Dendritic cell treated with granulocyte-macrophage colony-stimulating factor and Interleukin-4, amounts not matched to agents 40 ng/mL and 50 ng/mL, for 4 days (primary cell): ENCODE measurements around the gene MYH9.
"Not testable (repeated sequence)": the region's sequence is repeated elsewhere in the genome, so short reads cannot be mapped to it uniquely, and the experiment has no call there.

Experiments
- H3K27ac Mint-ChIP-seq: one replicate; pipeline ENCODE4 v1.8.0; 2022; ENCODE audit warnings: mild to moderate bottlenecking, mixed read lengths
- H3K27me3 Mint-ChIP-seq: one replicate; pipeline ENCODE4 v1.8.0; 2022; ENCODE audit warnings: mild to moderate bottlenecking, mixed read lengths
- H3K36me3 Mint-ChIP-seq: one replicate; pipeline ENCODE4 v1.8.0; 2022; ENCODE audit warnings: low read depth, mixed read lengths
- H3K4me1 Mint-ChIP-seq: one replicate; pipeline ENCODE4 v1.8.0; 2022; ENCODE audit warnings: low read depth, mixed read lengths
- H3K4me3 Mint-ChIP-seq: one replicate; pipeline ENCODE4 v1.8.0; 2022; ENCODE audit warnings: mild to moderate bottlenecking, moderate library complexity, mixed read lengths
- H3K9me3 Mint-ChIP-seq: one replicate; pipeline ENCODE4 v1.8.0; 2022; ENCODE audit warnings: mixed read lengths
- intact Hi-C: fragments of 100-400 bp; cut with micrococcal nuclease; formaldehyde crosslinking; loops from one replicate; pipeline ENCODE4 v1.15.0; 2022

The MYH9 gene

DNA sequence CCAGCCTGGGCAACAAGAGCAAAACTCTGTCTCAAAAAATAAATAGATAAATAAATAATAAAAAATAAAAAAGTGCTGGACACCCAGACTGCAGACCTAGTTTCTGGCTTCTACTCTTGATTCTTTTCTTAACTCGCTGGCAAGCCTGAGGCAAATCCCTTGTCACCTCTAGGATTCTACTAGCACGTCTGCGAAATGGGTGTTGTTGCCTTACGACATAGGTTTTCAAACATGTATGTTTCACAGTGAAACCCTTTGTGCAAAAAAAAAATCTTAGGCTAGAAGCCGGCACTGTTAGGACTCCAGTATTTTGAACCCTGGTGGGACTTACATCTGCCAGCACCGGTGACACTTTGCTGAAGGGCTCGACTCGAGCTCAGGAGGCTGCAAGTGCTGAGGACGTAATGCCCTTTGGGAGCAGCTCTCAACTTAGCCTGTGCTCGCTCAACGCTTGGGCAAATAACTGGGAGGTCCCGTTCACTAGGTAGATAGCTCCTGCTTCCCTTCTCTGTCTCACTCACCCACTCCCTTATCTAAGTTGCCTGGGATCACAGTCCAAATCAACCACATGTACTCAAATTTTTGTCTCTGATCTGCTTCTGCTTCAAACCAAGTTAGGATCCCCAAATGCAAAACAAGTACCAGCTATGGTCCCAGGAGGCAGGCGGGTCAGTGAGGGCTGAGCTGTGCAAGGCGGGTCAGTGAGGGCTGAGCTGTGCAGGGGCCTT, 34.7 kb upstream of the MYH9 start:
- no peak overlapping the region for H3K4me3 Mint-ChIP-seq
- H3K4me1 Mint-ChIP-seq: peaks cover 50% of the 10 kb centered on the region
- H3K36me3 Mint-ChIP-seq: no peaks in the 10 kb centered on the region
- no peaks in the 10 kb centered on the region for H3K27me3 Mint-ChIP-seq
- intact Hi-C loops: no loop called here
- no peaks in the 10 kb centered on the region for H3K9me3 Mint-ChIP-seq
- no peak overlapping the region for H3K27ac Mint-ChIP-seq

DNA sequence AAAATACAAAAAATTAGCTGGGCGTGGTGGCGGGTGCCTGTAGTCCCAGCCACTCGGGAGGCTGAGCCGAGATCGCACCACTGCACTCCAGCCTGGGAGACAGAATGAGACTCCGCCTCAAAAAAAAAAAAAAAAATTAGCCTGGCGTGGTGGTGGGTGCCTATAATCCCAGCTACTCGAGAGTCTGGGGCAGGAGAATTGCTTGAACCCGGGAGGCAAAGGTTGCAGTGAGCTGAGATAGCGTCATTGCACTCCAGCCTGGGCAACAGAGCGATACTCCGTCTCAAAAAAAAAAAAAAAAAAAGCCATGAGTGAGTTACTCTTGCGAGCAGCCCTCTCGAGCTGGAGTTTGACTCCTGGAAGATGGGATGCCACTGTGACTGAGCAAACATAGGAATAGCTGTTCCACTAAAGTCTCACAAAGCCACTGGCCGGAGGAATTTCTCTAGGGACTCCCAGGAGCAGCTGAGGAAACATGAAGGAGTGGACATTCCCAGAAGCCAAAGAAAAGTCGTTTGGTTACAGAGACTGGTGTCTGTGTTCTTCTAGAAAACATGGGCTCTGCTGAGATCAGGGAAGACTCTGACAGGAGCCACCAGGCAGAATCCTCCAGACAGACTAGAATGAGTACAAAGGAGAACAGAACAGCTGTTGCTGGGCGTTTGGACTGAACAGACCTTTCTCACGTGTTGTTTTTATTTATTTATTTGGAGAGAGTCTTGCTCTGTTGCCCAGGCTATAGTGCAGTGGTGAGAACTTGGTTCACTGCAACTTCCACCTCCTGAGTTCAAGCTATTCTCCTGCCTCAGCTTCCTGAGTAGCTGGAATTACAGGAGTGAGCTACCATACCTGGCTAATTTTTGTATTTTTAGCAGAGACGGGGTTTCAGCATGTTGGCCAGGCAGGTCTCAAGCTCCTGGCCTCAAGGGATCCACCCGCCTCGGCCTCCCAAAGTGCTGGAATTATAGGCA, 32.4 kb upstream of the MYH9 start:
- H3K27ac Mint-ChIP-seq: no peak overlapping the region
- no peaks in the 10 kb centered on the region for H3K27me3 Mint-ChIP-seq
- no peaks in the 10 kb centered on the region for H3K36me3 Mint-ChIP-seq
- no peak overlapping the region for H3K4me3 Mint-ChIP-seq
- intact Hi-C loops: no loop called here
- H3K4me1 Mint-ChIP-seq: peaks cover 35% of the 10 kb centered on the region
- no peaks in the 10 kb centered on the region for H3K9me3 Mint-ChIP-seq

DNA sequence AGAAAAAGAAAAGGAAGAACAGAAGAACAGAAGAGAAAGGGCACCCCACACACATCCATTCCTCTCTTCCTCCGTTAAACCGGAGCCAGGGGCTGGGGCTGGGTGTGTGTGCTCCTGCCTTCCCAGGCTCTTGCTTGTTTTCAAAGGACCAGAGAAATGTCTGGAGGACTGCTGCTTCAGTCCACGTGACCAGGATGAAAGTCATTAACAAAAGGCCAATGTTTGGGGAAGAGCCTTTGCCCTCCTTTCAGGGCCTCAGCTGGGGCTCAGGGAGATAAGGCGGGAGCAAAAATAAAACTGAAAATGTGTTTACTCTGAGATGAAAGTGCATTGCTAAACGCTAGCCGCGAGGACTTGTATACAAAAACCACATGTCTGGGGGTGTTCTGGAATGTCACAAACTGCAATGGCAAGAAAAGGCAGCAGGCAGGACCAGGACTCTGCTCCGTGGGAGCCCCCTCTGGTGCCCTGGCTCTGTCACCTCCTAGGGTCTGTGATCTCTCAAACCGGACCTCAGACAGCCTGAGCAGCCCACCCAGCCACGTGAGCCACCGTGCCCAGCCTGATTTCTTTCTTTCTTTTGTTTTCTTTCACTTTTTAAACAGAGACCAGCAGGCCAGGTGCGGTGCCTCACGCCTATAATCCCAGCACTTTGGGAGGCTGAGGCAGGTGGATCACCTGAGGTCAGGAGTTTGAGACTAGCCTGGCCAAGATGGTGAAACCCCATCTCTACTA, 31.6 kb upstream of the MYH9 start:
- Mint-ChIP-seq H3K4me1 (peaks cover 27% of the 10 kb centered on the region), H3K4me3 (no peak overlapping the region), H3K27ac (peak overlapping the region; percentile 25)

DNA sequence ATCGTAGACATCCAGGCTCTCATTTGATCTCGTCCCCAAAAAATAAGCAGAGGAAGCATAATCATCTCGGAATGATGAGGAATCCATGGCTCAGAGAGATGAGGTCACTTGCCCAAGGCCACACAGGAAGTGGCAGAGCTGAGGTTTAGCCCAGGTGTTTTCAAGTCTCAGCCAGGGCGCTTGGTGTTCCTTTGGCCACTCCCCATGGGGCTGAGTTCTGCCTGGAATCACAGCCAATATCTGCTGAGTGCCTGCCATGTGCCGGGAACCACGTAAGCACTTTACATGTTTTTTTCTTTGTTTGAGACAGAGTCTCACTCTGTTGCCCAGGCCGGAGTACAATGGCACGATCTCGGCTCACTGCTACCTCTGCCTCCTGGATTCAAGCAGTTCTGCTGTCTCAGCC, 29.5 kb upstream of the MYH9 start:
- Mint-ChIP-seq H3K4me1 (peaks cover 9% of the 10 kb centered on the region), H3K27me3 (no peaks in the 10 kb centered on the region), H3K36me3 (no peaks in the 10 kb centered on the region), H3K27ac (no peak overlapping the region), H3K4me3 (no peak overlapping the region), H3K9me3 (no peaks in the 10 kb centered on the region)
- intact Hi-C loops: no loop called here

More for the DNA sequence above, 31.6 kb upstream of the MYH9 start:
- no peaks in the 10 kb centered on the region for H3K27me3 Mint-ChIP-seq
- no peaks in the 10 kb centered on the region for H3K9me3 Mint-ChIP-seq
- intact Hi-C loops: no loop called here
- no peaks in the 10 kb centered on the region for H3K36me3 Mint-ChIP-seq

DNA sequence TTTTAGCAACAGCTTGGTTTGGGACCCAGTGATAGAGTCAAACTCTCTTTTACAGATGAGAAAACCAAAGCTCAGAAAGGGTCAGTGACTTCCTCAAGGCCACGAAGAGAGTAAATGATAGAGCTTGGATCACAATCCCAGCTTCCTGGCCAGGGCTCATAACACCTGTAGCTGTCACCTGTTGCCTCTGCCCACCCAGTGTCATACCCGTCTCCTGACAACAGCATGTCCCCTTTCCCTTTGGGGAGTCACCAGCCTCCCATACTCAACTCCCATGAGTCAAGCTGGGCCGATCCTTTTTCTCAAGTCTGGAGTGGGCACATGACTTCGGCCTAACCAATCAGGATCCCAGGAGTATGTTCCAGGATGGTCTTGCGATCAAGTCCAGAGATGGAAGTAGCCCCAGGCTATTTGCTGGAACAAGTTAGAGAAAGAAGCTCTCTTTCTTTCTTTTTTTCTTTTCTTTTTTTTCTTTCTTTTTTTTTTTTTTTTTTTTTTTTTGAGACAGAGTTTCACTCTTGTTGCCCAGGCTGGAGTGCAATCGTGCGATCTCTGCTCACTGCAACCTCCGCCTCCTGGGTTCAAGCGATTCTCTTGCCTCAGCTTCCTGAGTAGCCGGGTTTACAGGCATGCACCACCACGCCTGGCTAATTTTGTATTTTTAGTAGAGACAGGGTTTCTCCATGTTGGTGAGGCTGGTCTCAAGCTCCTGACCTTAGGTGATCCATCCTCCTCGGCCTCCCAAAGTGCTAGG, 27.8 kb upstream of the MYH9 start:
- Mint-ChIP-seq H3K36me3 (no peaks in the 10 kb centered on the region), H3K27me3 (no peaks in the 10 kb centered on the region), H3K9me3 (no peaks in the 10 kb centered on the region), H3K27ac (no peak overlapping the region), H3K4me1 (peaks cover 10% of the 10 kb centered on the region), H3K4me3 (no peak overlapping the region)
- intact Hi-C loops: no loop called here

DNA sequence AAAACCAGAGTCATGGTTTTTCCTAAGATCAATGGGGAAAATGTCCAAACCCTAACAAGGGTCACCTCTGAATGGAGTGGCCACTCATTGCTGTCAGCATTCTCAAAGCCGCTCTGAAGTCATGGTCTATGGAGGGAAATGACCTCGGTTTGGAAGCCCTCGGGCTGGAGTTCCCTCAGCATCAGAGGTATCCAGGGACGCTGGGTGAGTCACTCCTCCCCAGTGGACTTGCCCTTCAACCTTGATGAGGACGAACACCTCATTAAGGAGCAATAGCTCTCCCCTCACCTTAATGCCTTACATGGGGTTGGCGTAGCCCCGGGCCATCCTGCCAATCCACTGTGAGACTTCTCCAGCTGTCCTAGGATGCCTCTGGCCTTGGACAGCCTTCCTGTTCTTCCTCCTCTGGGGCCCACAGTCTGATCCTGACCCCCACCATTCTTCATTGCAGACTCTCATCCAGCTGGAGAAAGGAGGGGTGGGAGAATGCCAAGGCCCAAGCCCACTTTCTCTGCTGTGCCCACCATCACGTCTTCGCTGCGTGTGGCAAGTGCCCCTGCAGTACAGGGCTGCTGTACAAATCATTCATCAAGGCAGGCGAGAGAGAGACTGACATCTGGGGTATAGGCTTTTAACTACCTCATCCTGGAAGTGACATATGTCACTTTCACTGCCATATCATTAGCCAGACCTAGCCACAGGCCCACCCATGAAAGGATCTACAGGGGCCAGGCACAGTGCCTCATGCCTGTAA, 25.4 kb upstream of the MYH9 start:
- Mint-ChIP-seq H3K4me3 (no peak overlapping the region), H3K4me1 (peaks cover 18% of the 10 kb centered on the region), H3K27me3 (peaks cover 4% of the 10 kb centered on the region), H3K9me3 (no peaks in the 10 kb centered on the region), H3K27ac (no peak overlapping the region), H3K36me3 (no peaks in the 10 kb centered on the region)
- intact Hi-C loops: no loop called here

DNA sequence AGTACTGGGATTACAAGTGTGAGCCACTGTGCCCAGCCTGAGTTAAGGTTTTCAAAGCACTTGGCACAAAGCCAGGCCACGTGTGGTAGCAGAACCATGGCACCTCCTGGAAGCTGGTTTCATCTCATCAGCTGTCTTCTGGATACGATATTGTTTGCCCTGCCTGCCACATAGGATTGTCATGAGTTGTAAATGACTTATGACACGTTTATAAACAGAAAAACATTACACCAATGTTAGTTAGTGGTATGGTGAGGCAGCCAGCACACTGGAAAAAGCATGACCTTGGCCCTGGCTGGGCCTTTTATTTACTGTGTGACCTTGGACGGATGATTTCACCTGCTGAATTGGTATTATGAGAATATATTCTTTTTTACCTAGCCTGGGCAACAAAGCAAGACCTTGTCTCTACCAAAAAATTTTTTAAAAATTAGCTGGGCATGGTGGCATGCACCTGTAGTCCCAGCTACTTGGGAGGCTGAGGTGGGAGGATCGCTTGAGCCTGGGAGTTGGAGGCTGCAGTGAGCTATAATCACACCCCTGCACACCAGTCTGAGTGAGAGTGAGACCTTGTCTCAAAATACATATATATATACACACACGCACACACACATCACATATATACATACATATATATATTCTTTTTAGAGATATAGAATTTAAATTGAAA, 24.0 kb upstream of the MYH9 start:
- Mint-ChIP-seq H3K9me3 (no peaks in the 10 kb centered on the region), H3K27ac (no peak overlapping the region), H3K4me1 (peaks cover 24% of the 10 kb centered on the region), H3K36me3 (no peaks in the 10 kb centered on the region), H3K4me3 (no peak overlapping the region), H3K27me3 (peaks cover 4% of the 10 kb centered on the region)
- intact Hi-C loops: no loop called here

DNA sequence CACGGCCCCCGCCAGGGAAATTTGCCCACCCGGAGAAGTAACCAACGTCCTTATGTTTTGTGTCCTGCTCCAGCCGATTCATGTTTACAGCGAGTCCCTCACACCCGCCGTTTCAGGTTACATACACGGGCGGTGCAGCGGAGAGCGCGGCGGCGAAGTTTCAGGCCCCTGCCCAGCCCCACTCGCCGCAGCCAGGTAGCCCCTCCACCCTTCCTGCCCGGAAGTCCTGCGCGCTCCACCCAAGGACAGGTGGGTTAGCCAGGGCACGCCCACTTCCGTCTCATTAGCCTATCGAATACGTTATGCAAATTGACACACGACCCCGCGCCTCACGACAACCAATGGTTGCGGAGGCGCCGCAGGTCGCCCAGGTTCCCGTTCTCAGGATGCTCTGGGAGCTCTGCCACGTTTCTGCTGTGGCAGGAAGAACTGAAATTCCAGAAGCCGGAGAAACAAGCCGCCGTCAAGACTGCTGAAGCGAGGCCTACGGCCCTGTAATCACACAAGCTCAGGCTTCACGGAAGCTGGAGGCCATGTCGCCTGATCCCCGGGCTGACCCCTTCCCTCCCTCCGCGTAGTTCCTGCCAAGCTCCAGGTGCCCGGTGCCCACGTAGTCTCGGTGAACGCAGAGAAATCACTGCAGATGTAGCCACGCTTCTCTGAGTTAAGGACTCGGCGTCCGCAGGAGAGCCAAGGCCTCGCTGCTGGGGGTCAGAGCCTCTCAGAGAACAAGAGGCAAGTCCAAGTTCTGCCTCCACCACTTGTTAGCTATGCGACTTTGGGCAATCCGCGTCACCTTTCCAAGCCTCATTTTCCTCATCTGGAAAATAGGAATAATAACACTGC, 22.4 kb upstream of the MYH9 start:
- peaks cover 4% of the 10 kb centered on the region for H3K27me3 Mint-ChIP-seq
- H3K36me3 Mint-ChIP-seq: no peaks in the 10 kb centered on the region
- no peaks in the 10 kb centered on the region for H3K9me3 Mint-ChIP-seq
- intact Hi-C loops: no loop called here
- peak overlapping the region; percentile 60 for H3K4me3 Mint-ChIP-seq
- H3K27ac Mint-ChIP-seq: peak overlapping the region; percentile 47
- H3K4me1 Mint-ChIP-seq: peaks cover 37% of the 10 kb centered on the region

DNA sequence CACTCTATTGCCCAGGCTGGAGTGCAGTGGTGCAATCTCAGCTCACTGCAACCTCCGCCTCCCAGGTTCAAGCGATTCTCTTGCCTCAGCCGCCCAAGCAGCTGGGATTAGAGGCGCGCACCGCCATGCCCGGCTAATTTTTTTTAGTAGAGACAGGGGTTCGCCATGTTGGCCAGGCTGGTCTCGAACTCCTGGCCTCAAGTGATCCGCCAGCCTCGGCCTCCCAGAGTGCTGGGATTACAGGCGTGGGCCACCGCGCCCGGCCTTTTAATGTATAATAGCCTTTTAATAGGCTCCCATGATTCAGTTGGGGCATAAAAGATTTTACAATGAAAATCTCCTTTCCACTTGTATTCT, 21.8 kb upstream of the MYH9 start:
- intact Hi-C loops: not testable (repeated sequence)
- peaks cover 43% of the 10 kb centered on the region for H3K4me1 Mint-ChIP-seq

DNA sequence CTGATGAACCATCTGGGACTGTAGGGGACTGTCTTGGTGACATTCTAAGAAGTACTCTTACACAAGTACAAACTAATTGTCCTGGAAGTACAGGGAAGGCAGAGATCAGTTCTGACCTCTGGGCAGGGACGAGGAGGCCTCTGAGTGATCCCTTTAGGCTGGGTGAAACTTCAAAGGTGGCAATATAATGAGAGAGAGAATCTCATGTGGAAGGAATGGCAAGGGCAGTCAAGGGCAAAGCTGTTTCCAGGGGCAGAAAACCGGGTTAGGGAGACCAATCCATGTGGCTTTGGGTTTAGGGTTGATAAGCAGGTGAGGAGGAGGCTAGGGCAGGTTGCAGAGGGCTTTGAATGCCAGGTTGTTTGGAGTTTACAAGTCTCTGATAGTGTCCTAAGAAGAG, 21.3 kb upstream of the MYH9 start:
- Mint-ChIP-seq H3K4me1 (peaks cover 48% of the 10 kb centered on the region), H3K27me3 (peaks cover 4% of the 10 kb centered on the region), H3K9me3 (no peaks in the 10 kb centered on the region), H3K27ac (no peak overlapping the region), H3K36me3 (no peaks in the 10 kb centered on the region), H3K4me3 (no peak overlapping the region)
- intact Hi-C loops: no loop called here

More for the DNA sequence above, 21.8 kb upstream of the MYH9 start:
- not testable (repeated sequence) for H3K36me3 Mint-ChIP-seq, H3K9me3 Mint-ChIP-seq, H3K27me3 Mint-ChIP-seq, H3K4me3 Mint-ChIP-seq
- peak overlapping the region; percentile 47 for H3K27ac Mint-ChIP-seq

DNA sequence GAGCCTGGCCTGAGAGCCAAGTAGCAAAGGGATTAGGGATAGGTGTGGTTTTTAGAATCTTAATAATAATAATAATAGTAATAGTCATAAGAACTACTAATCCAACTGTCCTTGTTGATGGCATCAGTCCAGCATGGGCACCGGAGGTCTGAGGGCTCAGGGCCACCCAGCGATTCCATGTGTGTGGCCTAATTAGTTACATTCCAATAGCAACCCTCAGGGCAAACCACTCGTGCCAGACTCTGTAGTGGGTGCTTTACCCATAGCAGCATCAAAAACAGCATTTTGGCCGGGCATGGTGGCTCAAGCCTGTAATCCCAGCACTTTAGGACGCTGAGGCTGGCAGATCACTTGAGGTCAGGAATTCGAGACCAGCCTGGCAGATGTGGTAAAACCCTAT, 19.0 kb upstream of the MYH9 start:
- peaks cover 48% of the 10 kb centered on the region for H3K4me1 Mint-ChIP-seq
- H3K9me3 Mint-ChIP-seq: no peaks in the 10 kb centered on the region
- H3K36me3 Mint-ChIP-seq: no peaks in the 10 kb centered on the region
- H3K27me3 Mint-ChIP-seq: peaks cover 4% of the 10 kb centered on the region
- intact Hi-C loops: no loop called here
- no peak overlapping the region for H3K4me3 Mint-ChIP-seq
- H3K27ac Mint-ChIP-seq: no peak overlapping the region
